ENCODE measurements around the gene MCM3.
A peak's percentile ranks its signal among the peaks of the same experiment; 100 is the strongest.

MCM3 gene

DNA sequence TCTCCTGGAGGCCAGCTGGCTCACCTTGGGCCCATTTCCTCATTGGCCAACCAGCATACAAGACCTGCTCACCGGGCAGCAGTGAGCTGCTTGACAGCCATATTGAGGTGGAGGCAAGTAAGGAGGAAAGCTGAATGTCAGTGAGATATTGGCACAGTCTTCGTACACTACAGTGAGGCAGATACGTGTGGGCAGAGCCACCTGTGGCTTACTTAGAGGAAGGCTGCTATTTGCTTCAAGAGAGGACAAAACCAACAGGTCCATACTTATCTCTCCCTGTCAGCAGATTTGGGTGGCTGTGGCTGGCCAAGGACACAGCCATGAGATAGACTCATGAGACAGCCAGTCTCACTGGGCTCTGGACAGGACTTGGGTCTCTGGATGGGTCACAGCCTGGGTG, 15.1 kb upstream of the MCM3 start:
- no peaks in the 10 kb centered on the region for H3K27me3 ChIP-seq (ENCODE audit: control insufficient read depth, insufficient read depth, low read length)
- no peaks in the 10 kb centered on the region for H3K9me3 ChIP-seq (ENCODE audit: control insufficient read depth, insufficient read depth, low read length)
- H3K36me3 ChIP-seq (ENCODE audit: control insufficient read depth, insufficient read depth, low read length): no peaks in the 10 kb centered on the region
- H3K4me3 ChIP-seq (ENCODE audit: low read depth, low read length): no peak overlapping the region
- H3K4me1 ChIP-seq (ENCODE audit: control insufficient read depth, insufficient read depth, low read length): no peaks in the 10 kb centered on the region
- no peak overlapping the region for H3K9ac ChIP-seq (ENCODE audit: low read depth, low read length)

DNA sequence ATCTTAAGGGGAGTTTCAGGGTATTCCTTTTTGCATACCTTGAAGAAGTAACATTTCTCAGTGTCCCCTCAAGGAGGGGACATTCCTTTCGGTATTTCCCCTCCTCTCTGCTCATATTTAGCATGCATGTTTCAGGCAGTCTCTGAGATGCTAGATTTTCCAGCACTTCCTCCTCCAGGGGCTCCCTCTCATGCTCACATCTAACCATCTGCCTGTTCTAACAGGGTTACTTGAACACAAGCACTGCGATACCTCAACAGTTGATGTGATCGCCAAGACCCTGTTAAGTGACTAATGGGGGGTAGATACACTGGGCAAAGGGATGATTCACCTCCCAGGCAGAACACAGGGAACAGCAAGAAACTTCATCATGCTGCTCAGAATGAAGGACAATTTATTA, 12.9 kb upstream of the MCM3 start:
- Histone ChIP-seq H3K9ac (ENCODE audit: low read depth, low read length) (no peak overlapping the region), H3K4me3 (ENCODE audit: low read depth, low read length) (no peak overlapping the region), H3K4me1 (ENCODE audit: control insufficient read depth, insufficient read depth, low read length) (no peaks in the 10 kb centered on the region), H3K9me3 (ENCODE audit: control insufficient read depth, insufficient read depth, low read length) (no peaks in the 10 kb centered on the region), H3K36me3 (ENCODE audit: control insufficient read depth, insufficient read depth, low read length) (no peaks in the 10 kb centered on the region), H3K27me3 (ENCODE audit: control insufficient read depth, insufficient read depth, low read length) (no peaks in the 10 kb centered on the region)

DNA sequence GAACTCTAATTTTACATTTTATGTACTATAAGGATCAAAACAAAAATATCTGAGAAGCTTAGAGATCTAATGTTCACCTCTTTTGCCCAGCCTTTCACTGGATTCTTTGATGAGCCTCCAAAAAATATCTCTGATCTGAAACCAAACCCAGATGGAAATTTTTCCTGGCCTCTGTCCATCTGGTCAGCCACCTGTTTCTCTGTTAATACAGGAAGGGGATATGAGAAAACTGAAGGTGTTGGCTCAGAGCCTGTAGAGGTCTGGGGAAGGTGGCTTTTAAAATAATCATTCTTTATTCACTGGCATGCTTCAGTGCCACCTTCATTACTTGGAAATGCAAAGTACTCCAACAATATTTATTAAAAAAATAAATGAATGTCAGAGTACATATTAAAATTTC, 8.5 kb upstream of the MCM3 start:
- H3K36me3 ChIP-seq (ENCODE audit: control insufficient read depth, insufficient read depth, low read length): no peaks in the 10 kb centered on the region
- H3K27me3 ChIP-seq (ENCODE audit: control insufficient read depth, insufficient read depth, low read length): no peaks in the 10 kb centered on the region
- H3K9ac ChIP-seq (ENCODE audit: low read depth, low read length): no peak overlapping the region
- H3K9me3 ChIP-seq (ENCODE audit: control insufficient read depth, insufficient read depth, low read length): no peaks in the 10 kb centered on the region
- no peak overlapping the region for H3K4me3 ChIP-seq (ENCODE audit: low read depth, low read length)
- H3K4me1 ChIP-seq (ENCODE audit: control insufficient read depth, insufficient read depth, low read length): no peaks in the 10 kb centered on the region

DNA sequence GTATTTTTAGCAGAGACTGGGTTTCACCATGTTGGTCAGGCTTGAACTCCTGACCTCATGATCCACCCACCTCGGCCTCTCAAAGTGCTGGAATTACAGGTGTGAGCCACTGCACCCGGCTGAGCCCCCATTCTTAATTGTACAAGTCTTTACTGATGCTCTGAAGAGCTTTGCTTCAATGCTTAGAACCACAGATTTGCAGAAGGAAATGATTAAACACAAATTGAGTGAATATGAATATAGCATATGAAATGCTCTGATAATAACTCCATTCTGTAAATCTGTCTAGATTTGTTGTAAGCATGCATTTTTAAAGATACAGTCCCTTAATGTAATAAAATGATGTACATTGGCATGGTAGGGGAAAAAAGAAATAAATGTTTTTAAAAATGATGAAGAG, 4.3 kb upstream of the MCM3 start:
- no peaks in the 10 kb centered on the region for H3K36me3 ChIP-seq (ENCODE audit: control insufficient read depth, insufficient read depth, low read length)
- H3K27me3 ChIP-seq (ENCODE audit: control insufficient read depth, insufficient read depth, low read length): no peaks in the 10 kb centered on the region
- H3K9me3 ChIP-seq (ENCODE audit: control insufficient read depth, insufficient read depth, low read length): no peaks in the 10 kb centered on the region
- H3K4me1 ChIP-seq (ENCODE audit: control insufficient read depth, insufficient read depth, low read length): no peaks in the 10 kb centered on the region
- no peak overlapping the region for H3K9ac ChIP-seq (ENCODE audit: low read depth, low read length)
- no peak overlapping the region for H3K4me3 ChIP-seq (ENCODE audit: low read depth, low read length)

DNA sequence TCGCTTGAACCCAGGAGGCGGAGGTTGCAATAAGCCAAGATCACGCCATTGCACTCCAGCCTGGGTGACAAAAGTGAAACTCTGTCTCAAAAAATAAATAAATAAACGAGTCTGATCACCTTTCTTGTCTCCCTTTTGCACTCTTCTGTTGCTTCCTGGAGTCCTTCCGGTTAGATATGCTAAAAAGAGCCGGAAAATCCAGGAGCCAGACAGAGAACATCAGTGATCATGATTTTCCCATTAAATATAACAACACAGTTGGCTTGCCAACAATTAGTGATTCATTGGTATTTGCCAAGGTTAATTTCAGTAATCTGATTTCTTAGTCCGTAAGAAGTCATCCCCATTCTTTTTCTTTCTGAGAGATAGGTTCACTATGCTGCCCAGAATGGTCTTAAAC, 3.7 kb upstream of the MCM3 start:
- Histone ChIP-seq H3K9me3 (ENCODE audit: control insufficient read depth, insufficient read depth, low read length) (no peaks in the 10 kb centered on the region), H3K27me3 (ENCODE audit: control insufficient read depth, insufficient read depth, low read length) (no peaks in the 10 kb centered on the region), H3K4me1 (ENCODE audit: control insufficient read depth, insufficient read depth, low read length) (peaks cover 2% of the 10 kb centered on the region), H3K36me3 (ENCODE audit: control insufficient read depth, insufficient read depth, low read length) (no peaks in the 10 kb centered on the region), H3K9ac (ENCODE audit: low read depth, low read length) (no peak overlapping the region), H3K4me3 (ENCODE audit: low read depth, low read length) (no peak overlapping the region)

DNA sequence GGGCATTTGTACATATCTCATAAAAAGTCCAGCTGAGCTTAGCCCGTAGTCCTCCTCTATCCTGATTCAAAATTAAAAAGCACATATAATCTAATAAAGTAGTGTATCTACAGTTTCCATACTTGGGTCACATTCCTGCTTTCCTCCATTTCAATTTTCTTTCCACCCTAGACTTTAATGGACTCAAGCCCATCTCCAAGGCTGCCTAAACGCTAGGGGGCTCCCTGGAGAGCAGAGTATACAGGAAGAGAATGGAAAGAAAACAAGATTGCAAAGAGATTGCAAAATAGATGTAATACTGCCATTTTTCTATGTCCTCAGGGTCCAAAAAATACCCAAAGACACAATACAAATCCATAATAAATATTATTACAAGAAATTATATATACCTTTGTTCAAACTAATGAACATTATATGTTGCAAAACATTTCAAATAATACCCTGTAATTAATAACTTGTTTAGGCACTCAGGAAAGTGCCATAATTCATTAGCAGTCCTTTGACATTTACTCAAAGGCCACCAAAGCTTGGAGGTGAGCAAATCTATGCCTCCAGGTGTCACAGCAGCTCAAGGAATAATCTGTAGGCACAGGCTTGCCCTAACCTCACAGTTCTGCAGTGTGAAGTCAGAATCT, 2.4 kb upstream of the MCM3 start:
- H3K4me3 ChIP-seq (ENCODE audit: low read depth, low read length): no peak overlapping the region
- no peak overlapping the region for H3K9ac ChIP-seq (ENCODE audit: low read depth, low read length)
- H3K4me1 ChIP-seq (ENCODE audit: control insufficient read depth, insufficient read depth, low read length): peaks cover 3% of the 10 kb centered on the region
- H3K36me3 ChIP-seq (ENCODE audit: control insufficient read depth, insufficient read depth, low read length): peaks cover 7% of the 10 kb centered on the region
- H3K27me3 ChIP-seq (ENCODE audit: control insufficient read depth, insufficient read depth, low read length): no peaks in the 10 kb centered on the region
- H3K9me3 ChIP-seq (ENCODE audit: control insufficient read depth, insufficient read depth, low read length): no peaks in the 10 kb centered on the region

DNA sequence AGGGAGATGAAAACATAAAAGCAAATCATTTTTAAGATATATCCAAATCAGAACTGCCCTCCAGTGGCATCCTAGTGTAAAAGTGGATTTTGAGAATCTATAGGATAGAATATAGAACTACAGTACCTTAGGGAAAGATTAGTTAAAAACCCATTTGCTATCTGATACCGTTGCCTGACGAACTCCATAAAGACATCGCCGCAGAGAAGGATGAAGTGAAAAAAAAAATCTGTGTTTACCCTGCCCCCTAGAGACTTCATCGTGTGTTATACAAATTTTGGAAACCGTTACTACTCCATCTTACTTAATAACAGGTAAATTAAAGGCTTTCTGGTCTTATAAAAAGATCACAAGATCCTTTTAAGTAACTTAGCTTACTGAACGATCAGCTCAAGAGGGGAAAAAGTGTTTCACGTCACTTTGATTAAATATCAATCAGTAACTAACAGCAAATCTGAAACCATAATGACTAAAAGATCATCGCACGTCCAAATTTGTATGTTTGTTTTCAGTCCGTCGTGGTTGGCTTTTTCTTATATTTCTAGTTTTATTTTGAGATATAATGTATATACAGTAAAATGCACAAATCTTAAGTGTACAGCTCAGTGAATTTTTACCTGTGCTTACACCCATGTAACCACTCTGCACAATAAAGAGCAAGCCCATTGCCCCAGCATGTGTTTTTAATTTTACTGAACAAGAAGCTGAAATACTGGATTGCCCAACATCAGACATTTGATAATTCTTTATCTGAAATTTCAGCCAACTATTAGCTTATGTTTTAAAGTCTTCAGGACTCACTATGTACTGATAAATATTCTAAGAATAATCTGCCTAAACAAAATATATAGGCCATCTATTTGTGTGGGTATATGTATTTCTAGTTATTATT, 881 bp upstream of the MCM3 start:
- Histone ChIP-seq H3K36me3 (ENCODE audit: control insufficient read depth, insufficient read depth, low read length) (peaks cover 16% of the 10 kb centered on the region), H3K4me1 (ENCODE audit: control insufficient read depth, insufficient read depth, low read length) (peaks cover 3% of the 10 kb centered on the region), H3K9me3 (ENCODE audit: control insufficient read depth, insufficient read depth, low read length) (no peaks in the 10 kb centered on the region), H3K9ac (ENCODE audit: low read depth, low read length) (no peak overlapping the region), H3K4me3 (ENCODE audit: low read depth, low read length) (peak overlapping the region; percentile 57), H3K27me3 (ENCODE audit: control insufficient read depth, insufficient read depth, low read length) (no peaks in the 10 kb centered on the region)

DNA sequence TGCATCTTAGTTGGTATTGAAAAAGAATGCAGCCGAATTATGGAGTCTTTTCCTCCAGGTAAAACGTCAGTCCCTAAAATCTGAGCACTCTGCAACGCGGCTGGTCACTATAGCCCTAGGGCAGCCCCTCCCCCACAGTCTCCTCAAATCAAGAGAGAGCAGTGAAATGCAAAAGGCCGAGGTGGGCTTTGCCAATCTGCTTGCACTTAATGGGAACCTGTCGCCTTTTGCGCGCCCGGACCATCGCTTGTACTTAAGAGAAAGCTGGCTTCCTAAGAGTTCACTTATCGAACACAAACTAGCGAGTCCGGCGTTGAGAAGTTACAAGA, 447 bp downstream of the MCM3 start:
- H3K9me3 ChIP-seq (ENCODE audit: control insufficient read depth, insufficient read depth, low read length): no peaks in the 10 kb centered on the region
- no peaks in the 10 kb centered on the region for H3K27me3 ChIP-seq (ENCODE audit: control insufficient read depth, insufficient read depth, low read length)
- peak overlapping the region; percentile 96 for H3K9ac ChIP-seq (ENCODE audit: low read depth, low read length)
- H3K4me3 ChIP-seq (ENCODE audit: low read depth, low read length): peak overlapping the region; percentile 73
- peaks cover 3% of the 10 kb centered on the region for H3K4me1 ChIP-seq (ENCODE audit: control insufficient read depth, insufficient read depth, low read length)
- peaks cover 29% of the 10 kb centered on the region for H3K36me3 ChIP-seq (ENCODE audit: control insufficient read depth, insufficient read depth, low read length)

DNA sequence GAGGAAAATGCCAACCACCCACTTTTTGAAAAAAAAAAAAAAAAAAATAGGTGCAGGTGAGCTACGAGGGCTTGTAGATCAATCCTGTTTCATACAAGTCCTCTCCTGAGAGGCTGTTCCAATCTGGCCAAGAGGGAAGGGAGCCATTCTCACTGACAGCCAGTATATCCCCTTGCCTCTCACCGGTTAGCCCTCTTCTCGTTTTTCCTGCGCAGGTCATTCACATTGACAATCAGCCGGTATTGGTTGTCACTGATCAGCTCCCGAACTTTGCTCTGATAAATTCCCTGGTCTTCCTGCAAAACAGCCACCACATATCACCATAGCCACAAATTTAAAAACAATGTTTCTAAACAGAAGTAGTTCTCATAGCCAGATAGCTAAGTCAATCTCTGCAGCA, 1.4 kb downstream of the MCM3 start:
- Histone ChIP-seq H3K36me3 (ENCODE audit: control insufficient read depth, insufficient read depth, low read length) (peaks cover 37% of the 10 kb centered on the region), H3K27me3 (ENCODE audit: control insufficient read depth, insufficient read depth, low read length) (no peaks in the 10 kb centered on the region), H3K4me1 (ENCODE audit: control insufficient read depth, insufficient read depth, low read length) (peaks cover 3% of the 10 kb centered on the region), H3K9ac (ENCODE audit: low read depth, low read length) (no peak overlapping the region), H3K4me3 (ENCODE audit: low read depth, low read length) (peak overlapping the region; percentile 73), H3K9me3 (ENCODE audit: control insufficient read depth, insufficient read depth, low read length) (no peaks in the 10 kb centered on the region)

DNA sequence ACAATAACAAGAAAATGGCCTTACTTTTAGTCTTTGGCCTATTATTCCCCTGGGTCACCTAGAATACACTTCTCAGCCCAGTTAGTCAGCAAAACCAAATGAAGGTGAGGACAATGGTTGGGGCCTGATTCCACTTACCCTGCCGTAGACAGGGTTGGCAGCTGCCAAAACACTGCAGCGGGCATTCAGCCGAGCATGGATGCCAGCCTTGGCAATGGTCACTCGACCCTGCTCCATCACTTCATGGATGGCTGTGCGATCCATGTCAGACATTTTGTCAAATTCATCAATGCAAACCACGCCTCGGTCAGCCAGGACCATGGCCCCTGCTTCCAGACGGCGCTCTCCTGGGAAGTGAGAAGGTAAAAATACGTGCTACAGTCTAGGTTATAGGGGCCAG, 8.4 kb downstream of the MCM3 start:
- Histone ChIP-seq H3K27me3 (ENCODE audit: control insufficient read depth, insufficient read depth, low read length) (no peaks in the 10 kb centered on the region), H3K9ac (ENCODE audit: low read depth, low read length) (no peak overlapping the region), H3K36me3 (ENCODE audit: control insufficient read depth, insufficient read depth, low read length) (peaks cover 67% of the 10 kb centered on the region), H3K9me3 (ENCODE audit: control insufficient read depth, insufficient read depth, low read length) (no peaks in the 10 kb centered on the region), H3K4me3 (ENCODE audit: low read depth, low read length) (no peak overlapping the region), H3K4me1 (ENCODE audit: control insufficient read depth, insufficient read depth, low read length) (no peaks in the 10 kb centered on the region)

DNA sequence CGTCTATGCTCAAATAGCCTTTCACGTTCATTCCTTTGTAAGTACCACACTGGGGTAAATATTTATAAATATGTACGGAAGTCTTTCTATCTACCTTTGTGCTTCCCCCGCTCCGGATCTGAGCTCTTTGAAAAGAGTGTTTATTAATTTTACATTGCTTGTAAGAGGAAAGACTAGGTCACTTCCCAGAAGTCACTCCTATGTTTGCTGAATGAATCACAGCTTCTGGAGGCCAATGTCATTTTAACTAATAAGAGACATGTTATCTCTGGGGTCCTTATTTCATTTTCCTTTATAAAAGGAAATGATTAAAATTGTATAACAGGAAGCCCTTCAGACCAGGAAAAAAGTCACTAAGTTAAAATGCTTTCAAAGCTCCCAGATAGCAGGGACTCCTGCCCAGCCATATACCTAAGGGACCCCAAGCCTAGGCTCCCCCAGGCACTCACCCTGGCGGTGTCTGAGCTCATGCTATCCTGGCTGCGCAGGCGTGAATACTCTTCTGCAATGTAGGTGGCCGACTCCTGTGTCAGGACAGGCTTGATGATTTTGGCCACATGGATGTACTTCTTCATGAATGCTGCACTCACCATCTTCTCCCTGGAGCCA, 12.6 kb downstream of the MCM3 start:
- H3K9ac ChIP-seq (ENCODE audit: low read depth, low read length): no peak overlapping the region
- no peaks in the 10 kb centered on the region for H3K27me3 ChIP-seq (ENCODE audit: control insufficient read depth, insufficient read depth, low read length)
- peaks cover 58% of the 10 kb centered on the region for H3K36me3 ChIP-seq (ENCODE audit: control insufficient read depth, insufficient read depth, low read length)
- H3K9me3 ChIP-seq (ENCODE audit: control insufficient read depth, insufficient read depth, low read length): no peaks in the 10 kb centered on the region
- no peak overlapping the region for H3K4me3 ChIP-seq (ENCODE audit: low read depth, low read length)
- H3K4me1 ChIP-seq (ENCODE audit: control insufficient read depth, insufficient read depth, low read length): no peaks in the 10 kb centered on the region

Data from iPS-15b (cell line).